DMS153 (cell line): ENCODE measurements around the gene SEPTIN10.

Experiments used
- DNase-seq: peaks from one replicate; lab custom pipeline; 2025; lab: John Stamatoyannopoulos, UW

Gene SEPTIN10

DNA sequence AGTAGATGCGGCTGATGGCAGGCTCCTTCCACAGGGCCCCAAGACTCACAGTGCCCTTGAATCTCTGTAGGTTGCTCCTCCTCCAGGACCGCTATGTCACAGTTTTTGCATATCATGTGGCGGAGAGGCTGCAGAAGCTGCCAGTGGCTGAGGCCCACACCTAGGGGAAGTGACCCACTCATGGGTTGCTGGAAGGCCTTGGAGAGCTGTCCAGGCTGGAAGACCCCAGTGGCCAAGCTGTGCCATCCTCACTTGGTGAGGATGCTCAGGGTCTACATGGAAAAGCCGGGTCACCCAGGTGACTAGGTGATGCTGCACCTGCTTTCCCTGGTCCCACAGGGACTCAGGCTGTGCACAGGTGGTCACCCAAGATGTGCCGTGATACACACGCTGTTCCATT, 90.6 kb downstream of the SEPTIN10 start:
- DNase-seq: no peak

DNA sequence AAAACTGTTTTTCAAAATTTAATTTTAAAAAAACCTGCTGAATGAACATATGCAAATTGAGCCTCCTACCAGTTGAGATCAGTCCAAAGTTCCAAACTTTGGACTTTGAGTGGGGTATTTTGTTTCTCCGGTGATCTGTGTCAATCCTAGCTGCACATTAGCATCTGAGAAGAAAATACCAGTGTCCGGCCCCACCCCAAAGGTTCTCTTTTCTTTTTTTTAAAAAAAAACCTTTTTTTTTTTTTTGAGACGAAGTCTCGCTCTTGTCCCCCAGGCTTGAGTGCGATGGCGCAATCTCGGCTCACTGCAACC, 91.7 kb downstream of the SEPTIN10 start:
- DNase-seq: no peak

DNA sequence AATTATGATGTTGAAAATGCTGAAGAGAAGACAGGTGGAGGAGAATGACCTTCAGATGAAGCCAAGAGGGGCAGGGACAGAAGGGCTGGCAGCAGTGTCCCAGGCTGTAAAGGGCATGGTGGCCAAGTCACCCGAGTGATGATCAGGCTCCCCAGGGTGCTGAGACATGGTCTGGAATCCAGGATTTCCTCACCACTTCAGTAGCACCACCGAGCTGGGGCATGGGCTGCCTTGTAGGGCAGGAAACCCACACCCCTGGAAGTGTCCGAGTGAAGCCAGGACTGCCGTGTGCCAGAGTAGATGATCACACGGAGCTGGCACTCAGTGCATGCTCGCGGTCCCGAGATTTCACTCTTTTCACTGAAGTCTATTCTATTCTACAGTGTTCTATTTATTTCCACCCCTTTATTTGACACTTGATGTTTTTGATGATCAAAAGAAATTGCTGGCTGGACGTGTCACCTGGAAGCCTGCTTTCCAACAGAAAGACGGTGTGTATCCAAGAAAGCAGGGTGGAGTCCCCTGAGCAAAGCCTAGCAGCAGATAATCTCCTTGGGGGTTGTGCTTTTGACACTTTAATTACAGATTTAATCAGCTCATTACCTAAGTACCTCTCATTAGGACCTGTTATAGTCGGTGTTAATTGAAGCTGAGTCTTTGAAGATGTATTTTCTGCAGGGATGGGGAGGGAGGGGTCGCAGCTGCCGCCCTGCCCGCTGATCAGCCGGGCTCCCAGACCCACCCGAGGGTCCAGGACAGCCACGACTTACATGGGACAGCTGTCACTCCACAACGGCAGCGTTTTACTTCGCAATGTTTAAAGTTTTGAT, 92.3 kb downstream of the SEPTIN10 start:
- DNase-seq: no peak

DNA sequence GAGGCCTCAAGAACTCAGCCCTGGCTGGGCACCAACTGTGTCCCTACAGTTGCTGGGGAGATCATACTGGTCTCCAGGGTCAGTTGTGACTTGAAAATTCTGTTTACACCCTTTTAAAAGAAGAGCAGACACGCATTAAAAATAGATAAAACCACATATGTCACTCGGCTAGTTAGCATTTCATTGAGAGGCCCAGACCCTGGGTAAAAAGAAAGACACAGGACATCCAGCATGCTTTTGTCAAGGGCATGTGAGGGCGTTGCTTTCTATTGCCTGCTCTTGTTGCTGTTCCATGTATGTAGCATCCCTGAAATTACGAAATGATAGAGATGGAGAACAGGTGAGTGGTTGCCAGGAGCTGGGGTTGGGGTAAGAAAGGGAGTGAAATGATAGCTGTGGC, 94.3 kb downstream of the SEPTIN10 start:
- no peak for DNase-seq

DNA sequence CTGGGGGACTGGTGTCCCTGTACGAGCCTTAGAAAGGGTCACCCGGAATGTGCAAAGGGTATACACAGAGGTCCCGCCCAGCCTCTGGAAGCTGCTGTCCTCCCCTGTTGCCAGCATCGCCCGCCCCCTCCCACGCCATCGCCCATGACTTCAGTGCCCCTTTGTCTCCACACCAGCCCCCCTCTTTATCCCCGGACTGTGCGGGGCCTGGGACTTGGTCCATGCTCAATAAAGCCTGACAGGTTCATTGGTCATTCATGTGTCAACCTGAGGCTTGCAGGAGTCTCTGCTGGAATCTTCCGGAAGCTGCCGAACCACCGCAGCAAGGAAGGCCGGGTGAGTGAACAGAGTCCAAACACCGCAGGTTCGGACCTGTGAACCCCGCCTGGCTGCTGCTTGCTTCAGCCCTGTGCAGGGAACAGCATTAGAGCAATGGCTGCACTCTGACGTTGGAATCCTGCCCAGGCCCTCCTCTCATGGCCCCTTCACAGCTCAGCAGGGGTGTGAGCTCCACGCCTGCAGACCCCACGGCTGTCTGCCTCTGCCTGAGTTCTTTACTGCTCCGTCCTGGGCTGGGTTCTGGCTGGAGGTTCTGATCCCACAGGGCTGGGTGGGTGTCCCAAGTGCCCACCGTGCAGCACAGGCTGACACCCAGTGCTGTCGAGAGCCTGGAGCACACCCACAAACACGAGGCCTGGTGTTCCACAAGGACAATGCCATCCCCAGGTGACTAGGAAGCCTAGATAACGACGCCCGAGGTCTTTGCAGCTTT, 96.5 kb downstream of the SEPTIN10 start:
- no peak for DNase-seq

DNA sequence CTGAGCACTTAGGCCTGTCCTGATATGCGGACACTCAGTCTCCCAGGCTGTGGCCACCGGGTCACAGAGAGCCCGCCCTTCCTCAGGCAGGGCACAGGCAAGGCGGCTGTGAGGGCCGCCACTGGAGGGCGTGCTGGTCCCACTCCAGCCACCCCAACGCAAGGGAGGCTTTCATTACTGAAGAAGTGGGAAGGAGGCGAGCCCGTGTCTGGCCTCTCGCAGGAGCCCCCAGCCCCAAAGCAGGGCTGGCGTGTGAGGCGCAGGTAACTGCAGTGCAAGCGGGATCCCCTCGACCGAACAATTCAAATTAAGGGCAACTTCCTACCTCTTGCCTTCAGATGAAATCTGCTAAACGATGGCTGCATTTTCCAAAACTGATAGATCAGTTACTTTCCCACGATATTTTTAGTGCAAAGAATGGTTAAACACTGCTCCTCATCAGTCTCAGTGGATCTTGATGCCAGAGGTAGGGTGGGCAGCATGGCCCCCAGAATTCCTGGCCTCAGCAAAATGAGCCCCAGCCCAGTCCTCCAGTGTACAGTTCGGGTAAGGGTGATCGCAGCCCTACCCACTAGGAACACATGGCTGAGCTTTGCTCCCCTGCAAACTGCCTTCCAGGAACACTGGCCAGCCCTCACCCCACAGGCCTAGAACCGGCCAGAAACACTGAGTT, 97.2 kb downstream of the SEPTIN10 start:
- DNase-seq: peak; percentile 21

DNA sequence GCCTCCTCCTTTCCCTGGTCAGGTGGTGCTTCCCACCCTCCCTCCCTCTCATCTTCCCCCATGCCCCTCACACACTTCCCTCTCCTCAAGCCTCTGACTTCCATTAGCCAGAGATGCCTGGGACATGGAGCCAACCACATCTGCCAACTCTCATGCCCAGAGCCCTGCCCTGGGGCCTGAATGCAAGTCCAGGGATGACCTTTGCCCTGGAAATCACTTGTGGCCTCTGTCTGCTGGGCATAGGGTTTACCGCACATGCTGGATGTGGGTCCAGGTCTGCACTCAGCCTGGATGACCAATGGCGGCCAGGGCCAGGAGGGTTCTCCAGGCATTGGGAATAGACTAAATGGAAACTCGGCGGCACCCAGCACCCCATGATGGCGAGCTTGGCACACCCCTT, 98.9 kb downstream of the SEPTIN10 start:
- no peak for DNase-seq

DNA sequence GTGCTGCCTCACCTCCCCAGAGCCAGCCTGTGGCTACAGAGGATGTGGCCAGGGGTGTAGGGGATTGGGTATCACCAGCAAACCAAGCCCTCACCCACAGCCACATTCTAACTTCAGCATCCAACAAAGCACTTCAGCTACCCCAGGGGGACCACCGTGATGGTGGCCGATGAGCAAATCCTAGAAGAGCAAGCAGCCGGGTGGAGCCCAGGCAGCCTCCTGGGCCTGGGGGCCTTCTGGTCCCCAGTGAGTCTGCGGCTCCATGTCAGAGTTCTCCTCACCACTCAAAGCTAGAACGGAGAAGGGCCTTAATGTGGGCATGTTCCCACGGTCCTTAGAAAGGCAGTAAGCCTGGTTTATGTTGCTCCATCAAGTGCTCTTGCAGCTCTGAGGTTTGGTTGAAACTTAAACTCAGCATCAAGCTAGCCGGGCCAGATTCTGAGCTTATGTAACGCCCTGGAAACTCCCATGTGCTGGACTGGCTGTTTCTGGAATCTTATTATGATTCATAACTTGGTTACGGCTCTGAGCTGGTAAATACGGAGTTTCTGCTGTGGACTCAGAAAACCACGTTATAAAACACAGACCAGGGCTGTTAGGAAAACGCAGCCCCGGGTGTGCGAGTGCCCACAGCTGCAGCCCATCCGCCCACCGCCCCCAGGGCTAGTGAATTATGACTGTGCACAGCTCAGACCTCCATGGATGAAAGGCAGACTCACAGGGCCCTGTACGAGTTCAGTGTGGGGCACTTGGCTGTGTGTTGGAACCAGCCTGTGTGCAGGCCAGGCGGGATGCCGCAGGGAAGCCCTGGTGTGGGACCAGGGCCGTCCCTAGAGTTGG, 99.8 kb downstream of the SEPTIN10 start:
- DNase-seq: no peak

DNA sequence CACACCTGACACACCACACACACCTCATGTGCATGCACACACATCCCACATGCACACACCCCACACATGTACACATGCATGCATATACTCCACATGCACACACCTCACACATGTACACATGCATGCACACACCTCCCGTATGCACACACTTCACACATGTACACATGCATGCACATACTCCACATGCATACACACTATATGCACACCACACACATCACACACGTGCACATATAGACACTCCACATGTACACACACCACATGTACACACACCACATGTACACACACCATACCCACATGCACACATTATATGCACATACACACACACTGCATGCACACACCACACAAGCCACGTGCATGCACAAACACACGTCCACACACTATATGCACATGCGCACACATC, 100.5 kb downstream of the SEPTIN10 start:
- DNase-seq: no peak

DNA sequence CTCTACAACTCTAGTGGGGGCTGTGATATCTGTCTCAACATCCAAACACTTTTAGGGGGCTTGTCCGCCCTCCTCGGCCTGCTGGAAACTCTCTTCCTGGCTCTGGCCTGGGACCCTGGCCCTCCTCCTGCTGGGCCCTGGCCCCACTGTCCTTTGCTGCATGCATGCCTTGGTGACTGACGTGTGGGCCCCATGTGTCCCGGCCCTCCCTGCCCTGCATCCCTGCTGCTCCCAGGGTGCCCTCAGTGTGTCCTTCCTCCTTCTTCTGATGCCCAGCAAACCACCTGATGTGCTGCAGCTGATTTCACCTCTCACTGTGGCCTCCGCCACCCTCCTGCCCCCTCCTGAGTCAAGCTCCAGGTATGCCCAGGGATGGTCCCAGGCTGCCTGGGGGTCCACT, 101.7 kb downstream of the SEPTIN10 start:
- DNase-seq: no peak

DNA sequence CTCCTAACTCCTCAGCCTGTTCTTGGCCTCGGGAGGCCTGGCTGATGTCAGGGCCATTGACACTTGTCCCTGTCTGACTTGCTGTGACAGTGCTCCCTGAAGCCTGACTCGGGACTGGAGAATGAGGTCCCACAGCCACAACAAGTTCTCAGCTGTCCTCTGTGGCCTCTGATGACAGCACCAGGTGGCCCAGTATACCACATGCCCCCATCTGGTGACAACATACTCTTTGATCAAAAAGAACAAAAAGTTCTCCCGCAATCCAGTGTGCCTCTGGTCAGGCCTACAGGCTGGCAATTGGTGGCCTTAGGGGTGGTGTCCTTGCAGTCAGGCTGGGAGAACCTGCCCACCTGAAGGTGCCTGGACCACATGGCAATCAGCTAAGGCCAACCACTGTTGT, 102.6 kb downstream of the SEPTIN10 start:
- DNase-seq: no peak

DNA sequence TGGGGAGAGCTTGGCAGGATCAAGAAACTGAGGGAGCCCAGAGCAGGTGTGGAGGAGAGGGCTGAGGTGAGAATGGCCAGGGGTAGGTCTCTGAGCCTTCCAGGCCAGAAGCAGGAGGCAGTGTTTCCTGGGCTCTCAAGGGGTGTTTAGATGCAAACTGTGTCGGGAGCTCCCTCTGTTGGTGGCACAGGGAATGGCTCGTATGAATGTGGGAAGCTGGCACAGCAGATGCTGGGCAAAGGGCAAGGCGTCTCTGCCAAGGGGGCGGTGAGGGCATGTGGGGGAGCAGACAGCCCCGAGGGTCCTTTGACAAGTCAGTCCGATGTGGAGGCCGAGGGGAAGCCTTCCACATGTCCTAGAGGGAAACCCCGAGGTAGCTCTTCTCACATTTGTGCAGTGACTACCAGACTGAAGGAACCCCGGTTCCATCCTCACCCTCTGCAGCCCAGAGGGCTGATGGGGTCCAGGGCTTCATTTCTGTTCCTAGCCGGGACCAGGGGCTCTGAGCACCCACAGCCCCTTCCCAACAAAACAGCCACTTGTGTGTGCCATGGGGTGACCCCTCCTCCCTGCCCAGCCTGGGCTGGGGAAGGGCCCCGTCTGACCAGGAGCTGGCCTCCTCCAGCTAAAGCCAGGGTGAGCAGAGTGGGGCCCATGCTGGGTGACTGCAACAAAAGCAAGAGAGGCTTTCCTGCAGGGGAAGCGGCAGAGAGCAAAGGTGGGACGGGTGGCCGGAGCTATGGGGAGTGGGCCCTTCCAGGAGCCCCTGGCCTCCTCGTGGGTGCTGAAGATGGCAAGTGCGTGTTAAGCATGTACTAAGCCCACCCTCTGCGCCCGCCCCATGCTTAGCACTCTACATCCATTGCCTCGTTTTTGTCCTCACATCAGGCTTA, 103.4 kb downstream of the SEPTIN10 start:
- peak; percentile 62 for DNase-seq

DNA sequence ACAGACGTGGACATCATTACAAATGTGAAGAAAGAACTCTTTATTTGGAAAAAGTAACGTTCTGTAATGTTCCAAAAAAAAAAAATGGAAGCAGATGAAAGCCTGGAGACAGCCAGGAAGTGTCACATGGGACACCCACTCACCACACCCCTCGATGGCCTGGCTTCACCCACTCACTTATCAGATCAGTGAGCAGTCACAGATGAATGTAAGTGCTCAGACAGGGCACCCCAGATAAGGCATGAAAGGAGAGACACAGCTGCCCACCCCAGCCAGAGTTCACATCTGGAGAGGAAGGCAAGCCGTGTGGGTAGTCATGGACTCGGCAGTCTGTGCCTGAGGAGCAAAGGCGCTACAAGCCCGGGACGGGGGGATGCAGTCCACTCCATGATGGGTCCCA, 105.2 kb downstream of the SEPTIN10 start:
- DNase-seq: no peak

DNA sequence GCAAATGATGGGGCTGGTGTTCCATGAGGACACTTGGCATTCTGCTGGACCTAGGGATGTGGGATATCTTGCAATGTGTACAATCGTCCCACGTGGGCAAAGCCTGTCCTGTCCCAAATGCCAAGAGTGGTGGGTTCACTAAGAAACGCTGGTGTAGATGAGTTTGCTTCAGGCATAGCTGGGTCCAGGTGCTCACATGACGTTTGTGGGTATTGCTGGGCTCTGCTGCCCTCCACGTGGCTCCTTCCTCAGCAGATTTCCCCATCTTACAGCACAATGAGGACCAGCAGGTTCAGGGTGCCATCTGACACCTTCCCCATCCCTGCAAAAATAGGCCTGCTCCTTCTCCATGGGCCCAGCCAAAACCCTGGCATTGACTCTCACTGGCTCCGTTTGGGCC, 105.9 kb downstream of the SEPTIN10 start:
- no peak for DNase-seq

DNA sequence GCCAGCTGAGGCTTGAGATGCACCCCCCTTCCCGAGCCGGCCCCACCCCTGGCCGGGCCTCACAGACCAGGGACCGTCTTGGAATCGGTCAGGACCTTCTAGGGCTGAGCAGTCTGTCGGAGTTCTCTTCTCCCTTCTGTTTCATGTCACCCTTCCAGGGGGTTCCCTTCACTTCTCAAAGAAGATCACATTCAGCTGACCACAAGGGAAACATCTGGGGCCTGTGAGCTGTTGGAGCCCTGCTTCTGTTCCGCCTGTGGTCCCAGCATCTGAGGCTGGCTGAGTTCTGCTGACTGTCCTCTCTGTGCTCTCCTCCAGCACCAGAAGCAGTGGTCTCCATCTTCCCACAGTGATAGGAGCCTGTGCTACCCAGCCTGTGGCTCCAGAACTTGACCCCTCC, 106.5 kb downstream of the SEPTIN10 start:
- no peak for DNase-seq

DNA sequence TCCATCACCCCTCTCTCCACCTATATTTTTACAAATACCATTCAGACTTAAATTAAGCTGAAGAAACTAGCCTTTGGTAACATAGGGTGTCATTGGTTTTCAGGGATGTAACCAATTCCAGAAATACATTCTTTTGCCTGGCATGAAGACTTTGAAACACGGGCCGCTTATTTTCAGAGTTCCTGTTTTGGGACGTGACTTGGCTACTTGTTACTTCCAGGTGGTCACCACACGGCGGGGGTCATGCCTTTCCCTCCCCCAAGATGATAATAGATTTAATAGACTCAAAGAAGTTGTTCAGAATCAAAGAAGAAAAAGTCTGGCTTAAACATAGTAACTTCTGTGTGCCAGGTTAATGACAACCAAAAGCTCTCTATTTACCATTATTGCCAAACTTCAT, 110.6 kb downstream of the SEPTIN10 start:
- no peak for DNase-seq

DNA sequence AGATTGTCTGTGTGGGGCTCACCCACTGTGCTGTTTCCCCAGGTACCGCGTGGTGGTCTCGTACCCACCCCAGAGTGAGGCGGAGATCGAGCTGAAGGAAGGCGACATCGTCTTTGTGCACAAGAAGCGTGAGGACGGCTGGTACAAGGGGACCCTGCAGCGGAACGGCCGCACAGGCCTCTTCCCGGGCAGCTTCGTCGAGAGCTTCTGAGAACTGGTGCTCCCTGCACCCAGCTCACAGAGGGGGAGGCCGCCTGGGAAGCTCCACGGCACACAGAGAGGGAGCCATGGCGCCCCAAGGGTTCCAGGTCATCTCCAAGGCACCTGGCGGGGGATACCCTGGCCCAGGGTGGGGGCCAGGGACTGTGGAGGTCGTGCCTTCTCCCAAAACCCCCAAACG, 112.3 kb downstream of the SEPTIN10 start:
- no peak for DNase-seq

DNA sequence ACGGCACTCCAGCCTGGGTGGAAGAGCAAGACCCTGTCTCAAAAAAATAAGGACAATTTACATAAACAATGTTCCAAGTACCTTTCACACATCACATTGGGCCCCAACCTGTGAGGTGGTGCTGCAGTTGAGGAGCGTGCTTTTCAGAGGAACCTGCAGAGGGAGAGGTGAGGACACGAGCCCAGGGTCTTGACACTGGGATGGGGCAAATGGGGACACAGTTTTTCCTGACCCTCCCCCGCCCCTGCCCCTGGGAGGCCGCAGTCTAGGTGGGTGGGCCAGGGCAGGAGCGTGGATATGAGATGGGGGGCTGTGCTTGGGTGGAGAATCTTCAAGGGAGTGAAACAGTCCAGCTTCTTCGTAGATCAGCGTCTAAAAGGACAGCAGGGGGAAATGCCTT, 112.9 kb downstream of the SEPTIN10 start:
- no peak for DNase-seq

DNA sequence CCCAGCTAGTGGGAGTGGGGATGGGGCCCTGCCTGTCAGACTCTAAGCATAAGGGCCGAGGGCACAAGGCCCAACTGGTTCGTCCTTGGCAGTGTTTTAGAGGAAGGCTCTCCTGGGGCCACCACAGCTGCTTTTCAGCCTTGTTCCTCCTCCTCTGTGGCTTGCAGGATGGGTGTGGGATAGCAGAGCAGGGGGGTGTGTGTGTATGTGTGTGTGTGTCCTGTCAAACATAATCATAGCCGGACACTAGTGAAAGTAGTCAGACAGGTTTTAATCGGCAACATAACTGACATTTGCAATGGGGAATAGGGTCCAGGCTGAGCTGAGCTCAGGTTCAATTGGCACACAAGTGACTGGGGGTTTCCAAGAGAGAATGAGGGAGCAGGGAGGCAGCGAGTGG, 114.2 kb downstream of the SEPTIN10 start:
- no peak for DNase-seq

DNA sequence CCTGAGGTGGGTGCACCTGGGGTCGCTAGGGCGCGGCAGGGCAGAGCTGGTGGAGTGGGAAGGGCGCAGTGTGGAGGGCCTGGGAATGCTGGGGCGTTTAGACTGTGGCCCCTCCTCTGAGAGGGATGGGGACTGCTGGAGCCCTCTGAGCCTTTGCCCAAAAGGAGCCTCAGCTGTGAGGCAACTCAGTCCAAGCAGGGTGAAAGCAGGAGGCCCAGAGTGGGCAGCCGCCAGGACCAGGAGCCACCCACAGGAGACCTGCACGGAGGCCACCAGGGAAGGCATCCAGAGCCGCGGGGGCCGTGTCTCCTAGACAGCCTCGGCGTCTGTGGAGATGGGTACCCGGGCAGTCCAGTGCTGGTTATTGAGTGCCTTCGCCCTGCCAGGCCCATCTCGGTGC, 114.9 kb downstream of the SEPTIN10 start:
- DNase-seq: no peak
